ENCODE measurements around the gene FYB2. TPM values are rescaled to one million over a fixed set of nuclear protein-coding genes. Genes with fewer than 3 reads are reported as not detected.

The FYB2 gene
- total RNA-seq, 1 experiment from 2014 or later: 0.48 TPM

DNA sequence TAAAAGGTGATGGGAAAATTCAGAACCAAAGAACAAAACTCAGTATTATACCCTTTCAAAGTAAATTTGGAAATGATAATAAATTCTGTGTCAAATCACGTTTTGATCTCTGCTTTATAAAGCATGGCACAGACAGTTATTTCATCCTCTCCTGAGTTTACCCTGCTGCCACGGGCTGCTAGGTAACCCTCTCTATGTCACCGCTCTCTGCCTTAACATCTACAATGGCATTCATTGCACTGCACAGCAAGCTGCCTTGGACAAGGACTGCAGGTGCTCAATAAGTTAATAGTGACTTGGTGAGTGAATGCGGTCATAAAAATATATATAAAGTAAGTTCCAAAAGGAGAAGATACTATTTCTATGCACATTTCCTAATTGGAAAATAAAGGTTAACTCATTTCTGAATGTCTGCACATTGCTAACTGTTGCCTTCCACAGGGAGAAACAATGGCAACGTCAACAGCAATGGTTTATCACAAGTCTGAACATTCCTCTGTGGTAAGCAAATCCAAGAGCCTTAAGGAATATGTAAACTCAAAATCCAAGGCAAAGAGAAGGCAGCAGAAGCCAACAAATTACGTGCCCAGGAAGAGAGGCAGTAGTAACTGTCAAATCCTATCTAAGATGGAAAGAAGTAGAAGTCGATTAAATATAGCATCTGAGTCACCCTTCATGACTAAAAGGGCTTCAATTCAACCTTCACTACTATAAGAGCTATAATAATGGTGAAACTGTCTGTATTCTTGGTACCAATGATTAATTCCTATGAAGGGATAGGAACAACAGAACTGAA is 19.4 kb downstream of the FYB2 start:
- no peak overlapping the region for H3K56ac ChIP-seq (ENCODE audit: insufficient read length, low read depth, low read length)
- no peaks in the 10 kb centered on the region for H4K20me1 ChIP-seq (ENCODE audit: control insufficient read depth, insufficient read depth, insufficient read length)
- no peak overlapping the region for H3K23ac ChIP-seq (ENCODE audit: insufficient read length, low read depth, low read length)
- TF ChIP-seq CTCF (conservative IDR thresholded peaks at IDR 0.05): no peak
- no peak overlapping the region for H3K27ac ChIP-seq (ENCODE audit: insufficient read length, low read depth, low read length)
- H2BK15ac ChIP-seq (ENCODE audit: low read depth, low read length): no peak overlapping the region
- DNase-seq: no peak
- H3K9ac ChIP-seq (ENCODE audit: extremely low read depth, insufficient read length, low read length): no peak overlapping the region
- H3K9me3 ChIP-seq (ENCODE audit: control insufficient read depth, low read depth, low read length): no peaks in the 10 kb centered on the region
- no peak overlapping the region for H3T11ph ChIP-seq (ENCODE audit: low read length)
- H3K27me3 ChIP-seq (ENCODE audit: insufficient read depth, low read length): no peaks in the 10 kb centered on the region; the same call in 1 of the 2 replicates
- no peak overlapping the region for H3K18ac ChIP-seq (ENCODE audit: insufficient read length, low read depth, low read length)
- H3K79me1 ChIP-seq (ENCODE audit: insufficient read depth, low read depth, low read length, poor library complexity, severe bottlenecking): no peaks in the 10 kb centered on the region
- no peak overlapping the region for H2BK12ac ChIP-seq (ENCODE audit: insufficient read length, low read depth, low read length)
- no peak overlapping the region for H3K4ac ChIP-seq (ENCODE audit: low read depth, low read length)
- no peak overlapping the region for H2BK5ac ChIP-seq (ENCODE audit: insufficient read length, low read length)
- H3K23me2 ChIP-seq (ENCODE audit: insufficient read length, low read depth, low read length, poor library complexity, severe bottlenecking): no peaks in the 10 kb centered on the region
- peaks cover 2% of the 10 kb centered on the region for H3K4me1 ChIP-seq (ENCODE audit: insufficient read depth, low read length)
- H2AK5ac ChIP-seq (ENCODE audit: insufficient read length, low read length): no peak overlapping the region
- Mint-ChIP-seq H3K27ac (no peak overlapping the region), H3K4me1 (peaks cover 19 to 23% of the 10 kb centered on the region in 2 experiments), H3K9me3 (no peaks in the 10 kb centered on the region), H3K27me3 (ENCODE audit: low read depth) (peaks cover 11% of the 10 kb centered on the region), H3K36me3 (ENCODE audit: insufficient read depth in 1 of 3, low read depth in 3 of 3) (no peaks in the 10 kb centered on the region), H3K4me3 (no peak overlapping the region)
- no peak overlapping the region for H4K91ac ChIP-seq (ENCODE audit: insufficient read length, low read depth, low read length)
- no peak overlapping the region for H4K8ac ChIP-seq (replicated peaks; ENCODE audit: insufficient read length, low read depth, low read length)
- H2BK20ac ChIP-seq (ENCODE audit: low read depth, low read length, poor library complexity, severe bottlenecking): no peak overlapping the region
- H2BK120ac ChIP-seq (ENCODE audit: low read depth, low read length, poor library complexity, severe bottlenecking): no peak overlapping the region
- no peak overlapping the region for H3K4me2 ChIP-seq (ENCODE audit: insufficient read depth, insufficient read length, low read length)
- H3K79me2 ChIP-seq (ENCODE audit: insufficient read depth, low read length): no peaks in the 10 kb centered on the region
- no peak overlapping the region for H2AFZ ChIP-seq (ENCODE audit: low read length)
- no peak overlapping the region for H4K5ac ChIP-seq (ENCODE audit: insufficient read length, low read depth, low read length)
- H3K14ac ChIP-seq (ENCODE audit: insufficient read depth, low read length): no peak overlapping the region
- WGBS (ENCODE audit: extremely low coverage, insufficient read length, low lambda C conversion rate): no CpG with 5 or more reads among the region's 7 CpGs

Data from H9 (cell line).